ENCODE results near the gene CFAP221.

GRCh38 chr2:119584469-119584868, 40.2 kb downstream of the CFAP221 start:
- TF ChIP-seq CTCF (IDR thresholded peaks at IDR 0.05) (no peak), POLR2A (IDR thresholded peaks at IDR 0.05) (no peak), POLR2AphosphoS5 (IDR thresholded peaks at IDR 0.05) (no peak)

Measured in gastroesophageal sphincter (tissue), 3 donors.